Fibroblast of the aortic adventitia (primary cell): ENCODE results near the gene FAM3B. TPM values are rescaled to one million over a fixed set of nuclear protein-coding genes. Genes with fewer than 3 reads are reported as not detected.
"Not testable (repeated sequence)": the region's sequence is repeated elsewhere in the genome, so short reads cannot be mapped to it uniquely, and the experiment has no call there.

ENCODE experiments used
- DNase-seq: peaks from one replicate; pipeline ENCODE4 v3.0.0-alpha.2; 2010; ENCODE audit warnings: low read depth
- H3K4me3 ChIP-seq: 2 replicates; pipeline ENCODE4 v1.5.1; 2011; ENCODE audit warnings: low read depth, mild to moderate bottlenecking, control low read depth, low read length, moderate library complexity
- CTCF ChIP-seq: IDR thresholded peaks from 2 replicates; pipeline ENCODE4 v1.5.1; 2011; ENCODE audit warnings: mild to moderate bottlenecking, low read length, control low read depth, inconsistent platforms; ENCODE audit not compliant: insufficient read depth
- total RNA-seq: library from RNA; depleted of rRNA; stranded (reverse); fragments of >200 nt; gene quantifications from 2 replicates; pipeline ENCODE4 v1.2.3, GENCODE V29; 2012; ENCODE audit warnings: low replicate concordance

The FAM3B gene
- total RNA-seq, 1 donor = not detected

GRCh38 chr21:41349619-41350390, 33.2 kb downstream of the FAM3B start:
- no peak overlapping the region for H3K4me3 ChIP-seq
- no peak for TF ChIP-seq CTCF
- no peak for DNase-seq

- H3K4me3 ChIP-seq = no peak overlapping the region
- no peak for DNase-seq
- no peak for TF ChIP-seq CTCF
These were observed 34.0 kb downstream of the FAM3B start for GRCh38 chr21:41350436-41351155.

- TF ChIP-seq CTCF = no peak
- no peak overlapping the region for H3K4me3 ChIP-seq
- no peak for DNase-seq
These were observed 40.9 kb downstream of the FAM3B start for GRCh38 chr21:41357546-41357945.

- TF ChIP-seq CTCF = no peak
- no peak overlapping the region for H3K4me3 ChIP-seq
- no peak for DNase-seq
These were observed 41.9 kb downstream of the FAM3B start for GRCh38 chr21:41358193-41359166.

GRCh38 chr21:41359286-41359685, 42.7 kb downstream of the FAM3B start:
- no peak for TF ChIP-seq CTCF
- DNase-seq = no peak
- H3K4me3 ChIP-seq = no peak overlapping the region

GRCh38 chr21:41359754-41360071, 43.1 kb downstream of the FAM3B start:
- H3K4me3 ChIP-seq, DNase-seq: not testable (repeated sequence)
